ENCODE results near the gene MED12L. TPM values are rescaled to one million over a fixed set of nuclear protein-coding genes. Genes with fewer than 3 reads are reported as not detected.

Gene MED12L
- total and polyA plus RNA-seq, 4 donors, result 11.9 to 23.8 (median 12.6) TPM

GRCh38 chr3:151107177-151107576 lies 21.7 kb downstream of the MED12L start:
- Histone ChIP-seq H3K9me3 (ENCODE audit: control insufficient read depth, insufficient read depth, low read length) (no peaks in the 10 kb centered on the region), H3K4me1 (ENCODE audit: control insufficient read depth, insufficient read depth, low read length) (no peaks in the 10 kb centered on the region), H3K27me3 (ENCODE audit: control insufficient read depth, insufficient read depth, low read length) (no peaks in the 10 kb centered on the region), H3K4me3 (ENCODE audit: low read depth, low read length) (no peak overlapping the region), H3K27ac (ENCODE audit: low read depth, low read length) (no peak overlapping the region), H3K36me3 (ENCODE audit: control insufficient read depth, insufficient read depth, low read length) (no peaks in the 10 kb centered on the region)
- DNase-seq (ENCODE audit: low read depth in 4 of 6, low spot score in 6 of 6), result no peak
- WGBS (ENCODE audit: insufficient coverage), result 100% methylated on average over 1 of the region's 4 CpGs

- Histone ChIP-seq H3K27ac (ENCODE audit: low read depth, low read length) (no peak overlapping the region), H3K27me3 (ENCODE audit: control insufficient read depth, insufficient read depth, low read length) (no peaks in the 10 kb centered on the region), H3K36me3 (ENCODE audit: control insufficient read depth, insufficient read depth, low read length) (no peaks in the 10 kb centered on the region), H3K4me3 (ENCODE audit: low read depth, low read length) (no peak overlapping the region), H3K9me3 (ENCODE audit: control insufficient read depth, insufficient read depth, low read length) (no peaks in the 10 kb centered on the region), H3K4me1 (ENCODE audit: control insufficient read depth, insufficient read depth, low read length) (no peaks in the 10 kb centered on the region)
- WGBS (ENCODE audit: insufficient coverage), result 69% methylated on average over 5 of the region's 5 CpGs
- no peak for DNase-seq (ENCODE audit: low read depth in 4 of 6, low spot score in 6 of 6)
Observed at GRCh38 chr3:151107701-151108100, 22.2 kb downstream of the MED12L start.

DNA sequence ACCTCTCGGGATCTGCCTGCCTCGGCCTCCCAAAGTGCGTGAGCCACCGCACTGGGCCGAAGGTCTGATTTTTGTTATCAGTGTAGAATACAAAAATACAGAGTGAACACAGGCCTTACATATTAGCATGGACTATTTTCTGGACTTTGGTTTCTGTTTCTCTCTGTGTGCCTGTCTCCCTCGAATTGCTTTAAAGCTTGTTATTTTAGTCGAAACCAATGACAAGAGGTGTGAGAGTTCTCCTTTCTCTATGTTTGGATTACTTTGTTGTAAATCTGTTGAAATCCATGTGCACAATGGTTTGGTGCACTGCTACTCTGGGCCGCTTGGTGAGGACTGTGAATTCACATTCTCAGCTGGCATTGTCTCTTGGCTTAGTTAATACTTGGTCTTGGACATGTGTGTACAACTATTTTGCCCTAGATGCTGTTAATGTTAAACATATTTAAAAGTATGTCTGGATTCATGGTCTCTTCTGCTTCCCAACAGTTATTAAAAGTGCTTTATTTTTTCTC lies 23.9 kb downstream of the MED12L start:
- no peak for DNase-seq (ENCODE audit: low read depth in 4 of 6, low spot score in 6 of 6)
- H3K27ac ChIP-seq (ENCODE audit: low read depth, low read length), result no peak overlapping the region
- no peaks in the 10 kb centered on the region for H3K9me3 ChIP-seq (ENCODE audit: control insufficient read depth, insufficient read depth, low read length)
- H3K27me3 ChIP-seq (ENCODE audit: control insufficient read depth, insufficient read depth, low read length), result no peaks in the 10 kb centered on the region
- no peak overlapping the region for H3K4me3 ChIP-seq (ENCODE audit: low read depth, low read length)
- 97% methylated on average over 5 of the region's 8 CpGs for WGBS (ENCODE audit: insufficient coverage)
- H3K36me3 ChIP-seq (ENCODE audit: control insufficient read depth, insufficient read depth, low read length), result no peaks in the 10 kb centered on the region
- no peaks in the 10 kb centered on the region for H3K4me1 ChIP-seq (ENCODE audit: control insufficient read depth, insufficient read depth, low read length)

- Histone ChIP-seq H3K4me3 (ENCODE audit: low read depth, low read length) (no peak overlapping the region), H3K36me3 (ENCODE audit: control insufficient read depth, insufficient read depth, low read length) (no peaks in the 10 kb centered on the region), H3K27ac (ENCODE audit: low read depth, low read length) (no peak overlapping the region), H3K9me3 (ENCODE audit: control insufficient read depth, insufficient read depth, low read length) (no peaks in the 10 kb centered on the region), H3K4me1 (ENCODE audit: control insufficient read depth, insufficient read depth, low read length) (no peaks in the 10 kb centered on the region), H3K27me3 (ENCODE audit: control insufficient read depth, insufficient read depth, low read length) (no peaks in the 10 kb centered on the region)
- no peak for DNase-seq (ENCODE audit: low read depth in 4 of 6, low spot score in 6 of 6)
- no CpG with 5 or more reads among the region's 3 CpGs for WGBS (ENCODE audit: insufficient coverage)
Observed at GRCh38 chr3:151112731-151113130, 27.3 kb downstream of the MED12L start.

GRCh38 chr3:151113343-151113742 lies 27.9 kb downstream of the MED12L start:
- Histone ChIP-seq H3K27me3 (ENCODE audit: control insufficient read depth, insufficient read depth, low read length) (no peaks in the 10 kb centered on the region), H3K36me3 (ENCODE audit: control insufficient read depth, insufficient read depth, low read length) (no peaks in the 10 kb centered on the region), H3K27ac (ENCODE audit: low read depth, low read length) (no peak overlapping the region), H3K4me3 (ENCODE audit: low read depth, low read length) (no peak overlapping the region), H3K9me3 (ENCODE audit: control insufficient read depth, insufficient read depth, low read length) (no peaks in the 10 kb centered on the region), H3K4me1 (ENCODE audit: control insufficient read depth, insufficient read depth, low read length) (no peaks in the 10 kb centered on the region)
- no CpG with 5 or more reads among the region's 1 CpG for WGBS (ENCODE audit: insufficient coverage)
- DNase-seq (ENCODE audit: low read depth in 4 of 6, low spot score in 6 of 6), result no peak

GRCh38 chr3:151117047-151117446 lies 31.6 kb downstream of the MED12L start:
- DNase-seq (ENCODE audit: low read depth in 4 of 6, low spot score in 6 of 6), result no peak
- no peaks in the 10 kb centered on the region for H3K27me3 ChIP-seq (ENCODE audit: control insufficient read depth, insufficient read depth, low read length)
- 84% methylated on average over 2 of the region's 4 CpGs for WGBS (ENCODE audit: insufficient coverage)
- no peak overlapping the region for H3K4me3 ChIP-seq (ENCODE audit: low read depth, low read length)
- no peaks in the 10 kb centered on the region for H3K9me3 ChIP-seq (ENCODE audit: control insufficient read depth, insufficient read depth, low read length)
- H3K36me3 ChIP-seq (ENCODE audit: control insufficient read depth, insufficient read depth, low read length), result no peaks in the 10 kb centered on the region
- no peaks in the 10 kb centered on the region for H3K4me1 ChIP-seq (ENCODE audit: control insufficient read depth, insufficient read depth, low read length)
- H3K27ac ChIP-seq (ENCODE audit: low read depth, low read length), result no peak overlapping the region

- no peak for DNase-seq (ENCODE audit: low read depth in 4 of 6, low spot score in 6 of 6)
- no peaks in the 10 kb centered on the region for H3K27me3 ChIP-seq (ENCODE audit: control insufficient read depth, insufficient read depth, low read length)
- H3K9me3 ChIP-seq (ENCODE audit: control insufficient read depth, insufficient read depth, low read length), result no peaks in the 10 kb centered on the region
- H3K4me3 ChIP-seq (ENCODE audit: low read depth, low read length), result no peak overlapping the region
- no peak overlapping the region for H3K27ac ChIP-seq (ENCODE audit: low read depth, low read length)
- no peaks in the 10 kb centered on the region for H3K4me1 ChIP-seq (ENCODE audit: control insufficient read depth, insufficient read depth, low read length)
- WGBS (ENCODE audit: insufficient coverage), result 100% methylated on average over 1 of the region's 2 CpGs
- H3K36me3 ChIP-seq (ENCODE audit: control insufficient read depth, insufficient read depth, low read length), result no peaks in the 10 kb centered on the region
Observed at GRCh38 chr3:151119188-151119587, 33.7 kb downstream of the MED12L start.

DNA sequence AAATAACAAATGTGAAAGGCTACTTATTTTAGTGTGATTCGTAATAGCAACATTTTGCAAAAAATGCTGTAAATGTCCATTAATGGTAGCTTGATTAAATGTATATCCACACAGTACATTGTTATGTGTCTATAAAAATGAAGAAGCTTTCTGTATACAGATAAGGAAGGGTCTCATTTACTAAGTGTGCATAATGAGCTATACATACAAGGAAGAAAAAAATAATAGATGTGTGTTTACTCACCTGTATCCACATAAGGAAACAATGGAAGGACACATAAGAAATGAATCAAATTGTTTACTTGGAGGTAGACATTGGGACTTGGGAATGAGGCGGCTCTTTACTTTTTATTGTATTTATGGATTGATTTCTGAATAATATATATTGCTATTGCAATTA lies 34.9 kb downstream of the MED12L start:
- Histone ChIP-seq H3K9me3 (ENCODE audit: control insufficient read depth, insufficient read depth, low read length) (no peaks in the 10 kb centered on the region), H3K4me1 (ENCODE audit: control insufficient read depth, insufficient read depth, low read length) (no peaks in the 10 kb centered on the region), H3K4me3 (ENCODE audit: low read depth, low read length) (no peak overlapping the region), H3K27me3 (ENCODE audit: control insufficient read depth, insufficient read depth, low read length) (no peaks in the 10 kb centered on the region), H3K36me3 (ENCODE audit: control insufficient read depth, insufficient read depth, low read length) (no peaks in the 10 kb centered on the region), H3K27ac (ENCODE audit: low read depth, low read length) (no peak overlapping the region)
- no peak for DNase-seq (ENCODE audit: low read depth in 4 of 6, low spot score in 6 of 6)
- WGBS (ENCODE audit: insufficient coverage), result 100% methylated on average over 1 of the region's 2 CpGs

DNA sequence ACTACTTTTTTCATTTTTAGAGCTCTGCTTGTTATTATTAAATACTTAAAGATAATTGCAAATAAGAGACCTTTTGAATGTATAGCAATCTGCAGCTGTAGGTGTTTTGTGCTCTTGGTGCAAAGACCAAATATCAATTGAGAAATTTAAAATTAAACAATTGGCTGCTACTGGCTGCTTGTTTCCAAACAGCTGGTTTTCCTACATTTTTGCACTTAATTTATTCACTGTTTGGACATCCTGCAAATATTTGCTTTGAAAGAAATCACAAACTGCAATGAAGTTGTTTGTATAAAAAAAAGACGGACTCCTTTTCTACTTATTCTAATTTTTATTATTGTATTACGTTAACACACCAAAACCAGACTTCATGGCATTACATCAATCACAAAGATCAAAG lies 35.6 kb downstream of the MED12L start:
- WGBS (ENCODE audit: insufficient coverage), result no CpG with 5 or more reads among the region's 2 CpGs
- DNase-seq (ENCODE audit: low read depth in 4 of 6, low spot score in 6 of 6), result no peak
- H3K36me3 ChIP-seq (ENCODE audit: control insufficient read depth, insufficient read depth, low read length), result no peaks in the 10 kb centered on the region
- no peaks in the 10 kb centered on the region for H3K9me3 ChIP-seq (ENCODE audit: control insufficient read depth, insufficient read depth, low read length)
- H3K27ac ChIP-seq (ENCODE audit: low read depth, low read length), result no peak overlapping the region
- no peak overlapping the region for H3K4me3 ChIP-seq (ENCODE audit: low read depth, low read length)
- no peaks in the 10 kb centered on the region for H3K27me3 ChIP-seq (ENCODE audit: control insufficient read depth, insufficient read depth, low read length)
- H3K4me1 ChIP-seq (ENCODE audit: control insufficient read depth, insufficient read depth, low read length), result no peaks in the 10 kb centered on the region

DNA sequence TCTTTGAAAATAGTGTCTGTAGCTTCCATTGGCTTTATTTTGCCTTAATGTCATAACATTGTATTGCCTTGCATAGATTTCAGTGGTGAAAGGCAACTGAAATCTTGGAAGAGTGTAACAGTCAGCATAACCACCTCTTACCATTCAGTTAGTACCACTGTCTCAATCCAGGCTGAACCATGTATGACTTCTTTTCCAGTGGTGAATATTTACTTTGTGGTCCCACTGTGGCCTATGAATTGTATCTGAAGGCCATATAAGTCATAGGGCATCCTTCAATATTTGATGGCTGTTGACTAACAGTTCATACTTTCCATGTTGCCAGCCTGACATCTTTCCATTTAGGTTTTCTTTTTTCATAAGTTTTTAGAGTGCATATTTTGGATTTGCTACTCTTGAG lies 38.4 kb downstream of the MED12L start:
- no peaks in the 10 kb centered on the region for H3K4me1 ChIP-seq (ENCODE audit: control insufficient read depth, insufficient read depth, low read length)
- DNase-seq (ENCODE audit: low read depth in 4 of 6, low spot score in 6 of 6), result no peak
- H3K4me3 ChIP-seq (ENCODE audit: low read depth, low read length), result no peak overlapping the region
- no peak overlapping the region for H3K27ac ChIP-seq (ENCODE audit: low read depth, low read length)
- H3K9me3 ChIP-seq (ENCODE audit: control insufficient read depth, insufficient read depth, low read length), result no peaks in the 10 kb centered on the region
- H3K36me3 ChIP-seq (ENCODE audit: control insufficient read depth, insufficient read depth, low read length), result no peaks in the 10 kb centered on the region
- no peaks in the 10 kb centered on the region for H3K27me3 ChIP-seq (ENCODE audit: control insufficient read depth, insufficient read depth, low read length)
